Measurements from ENCODE around the gene CRNN.

DNA sequence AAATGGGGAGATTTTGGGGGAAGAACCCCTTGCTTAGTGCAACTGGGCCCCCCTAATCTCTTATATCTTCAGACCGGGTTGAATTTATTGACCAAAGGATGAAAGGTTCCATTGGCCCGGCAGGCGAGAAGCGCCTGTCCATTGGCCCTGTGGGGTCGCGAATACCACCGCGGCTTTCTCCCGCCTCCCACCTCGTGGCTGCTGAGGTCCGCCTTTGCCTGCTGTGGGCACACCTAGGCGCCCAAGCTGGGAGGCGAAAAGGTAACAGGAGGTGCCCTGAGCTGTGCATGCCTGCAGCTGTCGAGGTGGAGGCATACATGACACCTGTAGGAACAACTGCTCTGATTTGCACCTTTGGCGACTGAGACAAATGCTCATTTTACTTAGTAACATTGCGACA is 33.1 kb downstream of the CRNN start:
- TF ChIP-seq, protein P1, sequence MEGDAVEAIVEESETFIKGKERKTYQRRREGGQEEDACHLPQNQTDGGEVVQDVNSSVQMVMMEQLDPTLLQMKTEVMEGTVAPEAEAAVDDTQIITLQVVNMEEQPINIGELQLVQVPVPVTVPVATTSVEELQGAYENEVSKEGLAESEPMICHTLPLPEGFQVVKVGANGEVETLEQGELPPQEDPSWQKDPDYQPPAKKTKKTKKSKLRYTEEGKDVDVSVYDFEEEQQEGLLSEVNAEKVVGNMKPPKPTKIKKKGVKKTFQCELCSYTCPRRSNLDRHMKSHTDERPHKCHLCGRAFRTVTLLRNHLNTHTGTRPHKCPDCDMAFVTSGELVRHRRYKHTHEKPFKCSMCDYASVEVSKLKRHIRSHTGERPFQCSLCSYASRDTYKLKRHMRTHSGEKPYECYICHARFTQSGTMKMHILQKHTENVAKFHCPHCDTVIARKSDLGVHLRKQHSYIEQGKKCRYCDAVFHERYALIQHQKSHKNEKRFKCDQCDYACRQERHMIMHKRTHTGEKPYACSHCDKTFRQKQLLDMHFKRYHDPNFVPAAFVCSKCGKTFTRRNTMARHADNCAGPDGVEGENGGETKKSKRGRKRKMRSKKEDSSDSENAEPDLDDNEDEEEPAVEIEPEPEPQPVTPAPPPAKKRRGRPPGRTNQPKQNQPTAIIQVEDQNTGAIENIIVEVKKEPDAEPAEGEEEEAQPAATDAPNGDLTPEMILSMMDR (IDR thresholded peaks at IDR 0.05) = no peak
- no peak for TF ChIP-seq ZFX (IDR thresholded peaks at IDR 0.05; ENCODE audit: borderline replicate concordance)
